Neuron (in vitro differentiated cells): Measurements from ENCODE around the gene TCF25.
"Not testable (repeated sequence)": the region's sequence is repeated elsewhere in the genome, so short reads cannot be mapped to it uniquely, and the experiment has no call there.

Experiments
- H2AFZ ChIP-seq: one replicate; pipeline ENCODE4 v1.6.1; 2013; ENCODE audit warnings: low read depth, mild to moderate bottlenecking, inconsistent platforms, low read length, moderate library complexity
- H3K27me3 ChIP-seq: one replicate; pipeline ENCODE4 v1.6.1; 2013; ENCODE audit warnings: low read length; ENCODE audit not compliant: insufficient read depth
- H3K36me3 ChIP-seq: one replicate; pipeline ENCODE4 v1.6.1; 2013; ENCODE audit warnings: low read length; ENCODE audit not compliant: insufficient read depth
- H3K4me1 ChIP-seq: one replicate; pipeline ENCODE4 v1.6.1; 2013; ENCODE audit warnings: low read length; ENCODE audit not compliant: insufficient read depth
- H3K4me3 ChIP-seq: 2 replicates; pipeline ENCODE4 v1.5.1; 2013; ENCODE audit warnings: mild to moderate bottlenecking, low read length, moderate library complexity
- H3K9me3 ChIP-seq: one replicate; pipeline ENCODE4 v1.6.1; 2013; ENCODE audit warnings: low read length

TCF25 gene

DNA sequence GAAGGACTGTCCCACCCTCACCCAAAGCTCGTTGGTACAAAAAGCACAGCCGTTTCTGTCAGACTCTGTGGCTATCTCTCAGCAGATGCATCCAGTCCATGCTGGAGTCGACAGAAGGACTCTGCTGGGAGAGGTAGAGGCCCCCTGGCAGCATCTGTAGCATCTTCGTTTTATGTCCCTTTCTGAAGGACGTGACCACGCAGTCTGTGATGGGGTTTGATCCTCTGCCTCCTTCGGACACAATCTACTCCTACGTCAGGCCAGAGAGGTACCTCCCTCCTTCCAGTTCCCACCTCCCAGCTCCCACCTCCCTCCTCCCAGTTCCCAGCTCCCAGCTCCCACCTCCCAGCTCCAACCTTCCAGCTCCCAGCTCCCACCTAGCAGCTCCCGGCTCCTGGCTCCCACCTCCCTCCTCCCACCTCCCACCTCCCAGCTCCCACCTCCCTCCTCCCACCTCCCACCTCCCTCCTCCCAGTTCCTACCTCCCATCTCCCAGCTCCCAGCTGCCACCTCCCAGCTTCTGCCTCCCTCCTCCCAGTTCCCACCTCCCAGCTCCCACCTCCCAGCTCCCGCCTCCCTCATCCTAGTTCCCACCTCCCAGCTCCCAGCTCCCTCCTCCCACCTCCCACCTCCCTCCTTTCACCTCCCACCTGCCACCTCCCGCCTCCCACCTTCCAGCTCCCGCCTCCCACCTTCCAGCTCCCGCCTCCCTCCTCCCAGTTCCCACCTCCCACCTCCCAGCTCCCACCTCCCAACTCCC lies 33.8 kb downstream of the TCF25 start:
- Histone ChIP-seq H2AFZ (no peak overlapping the region), H3K27me3 (no peaks in the 10 kb centered on the region), H3K36me3 (peaks cover 75% of the 10 kb centered on the region), H3K9me3 (peaks cover 20% of the 10 kb centered on the region), H3K4me3 (no peak overlapping the region), H3K4me1 (no peaks in the 10 kb centered on the region)

GRCh38 chr16:89908236-89908635 lies 34.8 kb downstream of the TCF25 start:
- Histone ChIP-seq H3K9me3 (peaks cover 20% of the 10 kb centered on the region), H2AFZ (no peak overlapping the region), H3K4me3 (no peak overlapping the region), H3K36me3 (peaks cover 75% of the 10 kb centered on the region), H3K27me3 (no peaks in the 10 kb centered on the region), H3K4me1 (no peaks in the 10 kb centered on the region)

GRCh38 chr16:89909777-89910716 lies 36.7 kb downstream of the TCF25 start:
- Histone ChIP-seq H3K4me3 (no peak overlapping the region), H3K9me3 (peaks cover 20% of the 10 kb centered on the region), H3K4me1 (no peaks in the 10 kb centered on the region), H2AFZ (no peak overlapping the region), H3K36me3 (peaks cover 61% of the 10 kb centered on the region), H3K27me3 (no peaks in the 10 kb centered on the region)

- Histone ChIP-seq H3K4me1 (no peaks in the 10 kb centered on the region), H3K36me3 (peaks cover 53% of the 10 kb centered on the region), H3K27me3 (no peaks in the 10 kb centered on the region), H3K9me3 (peaks cover 17% of the 10 kb centered on the region), H3K4me3 (no peak overlapping the region), H2AFZ (no peak overlapping the region)
Measured at GRCh38 chr16:89910717-89911354, 37.4 kb downstream of the TCF25 start.

GRCh38 chr16:89911375-89911774 lies 38.0 kb downstream of the TCF25 start:
- H3K4me1 ChIP-seq = no peaks in the 10 kb centered on the region
- H3K36me3 ChIP-seq = peaks cover 48% of the 10 kb centered on the region
- no peaks in the 10 kb centered on the region for H3K27me3 ChIP-seq
- no peak overlapping the region for H3K4me3 ChIP-seq
- H2AFZ ChIP-seq = no peak overlapping the region
- H3K9me3 ChIP-seq = peaks cover 14% of the 10 kb centered on the region

GRCh38 chr16:89912143-89912542 lies 38.8 kb downstream of the TCF25 start:
- no peak overlapping the region for H3K4me3 ChIP-seq
- no peaks in the 10 kb centered on the region for H3K27me3 ChIP-seq
- H3K4me1 ChIP-seq = no peaks in the 10 kb centered on the region
- no peak overlapping the region for H2AFZ ChIP-seq
- H3K36me3 ChIP-seq = peaks cover 40% of the 10 kb centered on the region
- peaks cover 6% of the 10 kb centered on the region for H3K9me3 ChIP-seq

- no peak overlapping the region for H2AFZ ChIP-seq
- peaks cover 6% of the 10 kb centered on the region for H3K9me3 ChIP-seq
- H3K4me3 ChIP-seq = no peak overlapping the region
- H3K27me3 ChIP-seq = no peaks in the 10 kb centered on the region
- H3K4me1 ChIP-seq = no peaks in the 10 kb centered on the region
- peaks cover 40% of the 10 kb centered on the region for H3K36me3 ChIP-seq
Measured at GRCh38 chr16:89912627-89913026, 39.2 kb downstream of the TCF25 start.

DNA sequence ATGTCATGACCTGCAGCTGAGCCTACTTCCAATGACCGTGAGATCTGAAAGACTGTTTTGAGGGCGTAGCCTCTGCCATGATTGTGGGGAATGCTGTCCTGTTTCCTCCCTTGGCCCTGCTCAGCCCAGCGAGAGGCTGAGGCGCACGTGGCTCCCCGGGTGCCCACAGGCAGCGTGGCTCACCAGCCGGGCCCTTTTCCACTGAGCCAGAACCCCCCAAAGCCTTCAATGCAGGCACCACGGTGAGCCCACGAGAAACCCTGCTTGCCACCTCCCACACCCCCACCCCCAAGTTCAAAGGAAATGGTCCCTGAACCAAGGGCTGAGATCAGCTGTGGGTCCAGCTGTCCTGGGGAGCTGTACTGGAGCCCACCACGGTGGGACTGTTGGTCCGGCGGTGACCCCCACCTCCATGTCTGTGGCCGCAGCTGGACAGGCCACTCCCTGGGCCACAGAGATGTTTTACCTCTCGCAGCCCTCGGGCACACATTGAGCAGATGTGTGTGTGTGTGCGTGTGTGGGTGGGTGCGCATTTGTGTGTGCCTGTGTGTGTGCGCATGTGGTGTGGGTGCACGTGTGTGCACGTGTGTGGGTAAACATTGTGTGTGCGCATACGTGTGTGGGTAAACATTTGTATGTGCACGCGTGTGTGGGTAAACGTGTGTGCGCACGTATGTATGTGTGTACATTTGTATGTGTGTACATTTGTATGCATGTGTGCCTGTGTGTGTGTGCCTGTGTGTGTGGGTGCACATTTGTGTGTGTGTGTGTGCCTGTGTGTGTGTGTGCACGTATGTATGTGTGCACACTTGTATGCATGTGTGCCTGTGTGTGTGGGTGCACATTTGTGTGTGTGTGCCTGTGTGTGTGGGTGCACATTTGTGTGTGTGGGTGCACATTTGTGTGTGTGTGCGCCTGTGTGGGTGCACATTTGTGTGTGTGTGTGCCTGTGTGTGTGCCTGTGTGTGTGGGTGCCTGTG lies 40.3 kb downstream of the TCF25 start:
- Histone ChIP-seq H3K36me3 (peaks cover 32% of the 10 kb centered on the region), H3K27me3 (no peaks in the 10 kb centered on the region), H2AFZ (no peak overlapping the region), H3K9me3 (no peaks in the 10 kb centered on the region), H3K4me1 (no peaks in the 10 kb centered on the region), H3K4me3 (no peak overlapping the region)

- H3K36me3 ChIP-seq = peaks cover 24% of the 10 kb centered on the region
- H2AFZ ChIP-seq, H3K4me1 ChIP-seq, H3K9me3 ChIP-seq, H3K27me3 ChIP-seq, H3K4me3 ChIP-seq: not testable (repeated sequence)
Measured at GRCh38 chr16:89914642-89915285, 41.4 kb downstream of the TCF25 start.

- Histone ChIP-seq H3K9me3 (no peaks in the 10 kb centered on the region), H3K4me3 (no peak overlapping the region), H3K36me3 (peaks cover 18% of the 10 kb centered on the region), H2AFZ (no peak overlapping the region), H3K4me1 (peaks cover 4% of the 10 kb centered on the region), H3K27me3 (no peaks in the 10 kb centered on the region)
Measured at GRCh38 chr16:89915303-89916232, 42.2 kb downstream of the TCF25 start.

GRCh38 chr16:89917773-89918452 lies 44.5 kb downstream of the TCF25 start:
- H3K36me3 ChIP-seq = no peaks in the 10 kb centered on the region
- H3K4me1 ChIP-seq = peaks cover 14% of the 10 kb centered on the region
- H3K4me3 ChIP-seq = no peak overlapping the region
- no peak overlapping the region for H2AFZ ChIP-seq
- no peaks in the 10 kb centered on the region for H3K27me3 ChIP-seq
- no peaks in the 10 kb centered on the region for H3K9me3 ChIP-seq
